Measurements from ENCODE around the gene SLC30A9.

SLC30A9 gene

DNA sequence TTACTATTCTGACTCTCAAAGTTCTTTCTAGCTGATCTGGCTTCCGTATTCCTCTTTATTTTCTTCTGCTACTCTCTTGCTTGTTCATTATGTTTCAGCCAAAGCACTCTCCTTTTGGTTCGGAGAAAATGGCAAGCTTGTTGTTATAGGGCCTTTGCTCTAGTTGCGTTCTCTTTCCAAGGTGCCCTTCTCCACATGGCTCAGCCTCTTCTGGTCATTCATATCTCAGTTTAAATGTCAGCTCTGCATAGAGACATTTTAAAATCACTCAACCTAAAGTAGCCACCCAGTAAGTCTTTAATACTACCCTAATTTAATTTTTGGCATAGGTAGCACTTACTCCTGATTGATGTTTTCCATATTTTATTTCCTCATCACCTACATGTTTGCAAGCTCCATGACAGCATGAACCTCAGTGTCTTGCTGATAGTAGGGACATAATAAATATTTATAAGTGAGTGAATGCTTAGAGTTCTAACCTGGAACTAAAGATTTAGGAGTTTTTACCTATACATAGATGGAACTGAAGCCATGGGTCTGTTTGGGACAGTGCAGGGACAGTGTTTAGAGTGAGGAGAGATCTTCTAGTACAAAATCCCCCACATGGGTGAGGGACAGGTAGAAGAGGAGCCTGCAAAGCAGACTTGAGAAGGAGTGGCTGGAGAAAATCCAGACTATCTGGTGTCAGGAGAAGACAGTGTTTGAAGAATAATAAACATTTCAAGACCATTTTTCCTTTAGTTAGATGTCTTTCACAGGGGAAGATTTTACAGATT is 17.9 kb downstream of the SLC30A9 start:
- no peak for DNase-seq

GRCh38 chr4:42015438-42015837 is 25.1 kb downstream of the SLC30A9 start:
- no peak for DNase-seq

DNA sequence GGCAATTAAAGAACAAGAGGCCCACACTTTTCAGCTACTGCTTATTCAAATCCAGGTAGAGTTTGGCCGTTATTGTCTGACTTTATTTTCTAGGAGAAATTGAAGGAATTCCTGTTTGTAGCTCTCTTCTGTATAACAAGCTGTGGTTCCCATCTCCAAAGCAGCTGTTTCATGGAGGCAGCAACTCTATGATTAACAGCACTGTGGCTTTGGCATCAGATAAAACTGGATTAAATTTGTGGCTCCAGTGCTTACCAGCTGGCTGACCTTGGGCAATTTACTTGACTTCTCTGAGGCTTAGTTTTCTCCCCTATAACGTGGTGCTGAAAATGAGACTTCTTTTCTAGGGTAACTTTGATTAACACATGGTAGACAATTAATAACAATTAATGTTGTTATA is 28.1 kb downstream of the SLC30A9 start:
- DNase-seq, result peak; percentile 20

GRCh38 chr4:42048394-42048793 is 58.1 kb downstream of the SLC30A9 start:
- no peak for DNase-seq

DNA sequence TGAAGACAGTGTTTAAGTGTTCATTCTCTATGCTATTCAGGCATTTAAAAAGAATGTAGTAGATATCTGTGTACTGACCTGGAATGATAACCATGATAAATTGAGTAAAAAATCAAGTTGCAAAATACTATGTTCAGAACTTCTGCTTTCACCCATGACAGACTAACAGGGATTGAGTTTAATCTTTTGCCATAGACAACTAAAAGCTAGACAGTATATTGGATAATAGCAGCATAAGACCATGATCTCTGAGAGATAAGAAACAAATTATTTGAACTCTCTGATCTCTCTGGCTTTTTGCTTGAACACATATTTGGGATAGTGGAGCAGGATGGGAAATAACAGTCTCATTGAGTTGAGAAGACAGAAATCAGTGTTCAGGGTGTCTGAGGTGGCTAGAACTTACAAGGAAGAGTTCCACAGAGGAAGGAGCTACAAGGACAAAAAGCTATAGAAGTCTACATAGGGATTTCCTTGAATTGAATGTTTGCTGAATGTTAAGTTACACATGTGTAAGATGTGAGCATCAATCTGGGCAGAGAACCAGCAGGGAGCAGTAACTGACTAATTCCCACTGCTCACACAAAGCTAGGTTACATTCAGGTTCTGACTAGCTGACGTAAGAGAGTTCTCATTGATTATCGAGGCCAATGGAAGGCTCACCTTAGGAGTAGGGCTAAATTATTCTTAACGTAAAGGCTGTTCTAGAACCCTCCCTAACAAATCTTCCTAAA is 60.4 kb downstream of the SLC30A9 start:
- DNase-seq, result no peak

- no peak for DNase-seq
Measured at GRCh38 chr4:42066402-42066801, 76.1 kb downstream of the SLC30A9 start.

DNA sequence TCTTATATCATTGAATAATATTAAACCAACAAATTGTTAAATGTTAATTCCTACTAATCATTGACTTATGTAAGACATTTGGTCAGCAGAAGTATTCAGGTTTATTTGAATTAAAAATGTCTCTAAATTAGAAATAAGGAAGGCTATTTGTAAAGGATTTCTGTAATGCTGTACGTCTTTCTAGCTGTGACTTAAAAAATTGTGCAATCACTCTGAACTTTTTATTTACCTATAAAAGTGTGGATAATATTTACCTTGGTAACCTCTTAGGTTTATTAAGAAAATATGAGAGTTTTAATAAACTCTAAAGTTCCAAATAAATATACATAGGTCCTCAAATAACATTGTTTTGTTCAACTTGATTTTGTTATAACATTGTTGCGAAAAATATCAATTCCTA is 76.9 kb downstream of the SLC30A9 start:
- no peak for DNase-seq

- DNase-seq, result no peak
Measured at GRCh38 chr4:42070463-42070862, 80.1 kb downstream of the SLC30A9 start.

DNA sequence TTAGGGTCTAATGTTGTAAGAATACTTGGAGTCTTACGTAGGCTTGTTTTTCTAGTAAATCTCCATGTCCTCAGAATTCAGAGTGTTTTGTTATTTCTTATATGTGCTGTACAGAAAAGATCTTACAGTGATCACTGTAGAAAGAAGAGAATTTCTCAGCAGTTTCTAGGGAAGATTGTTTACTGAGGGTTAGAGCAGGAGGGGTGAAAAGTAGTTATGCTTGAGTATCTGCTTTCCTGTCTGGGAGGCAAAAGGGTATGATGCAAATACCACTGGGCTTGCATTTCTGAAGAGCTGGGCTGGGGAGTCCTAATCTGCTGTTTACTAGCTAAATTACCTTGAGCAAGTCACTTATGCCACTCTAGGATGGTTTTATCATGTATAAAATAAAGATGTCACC is 84.0 kb downstream of the SLC30A9 start:
- no peak for DNase-seq

- no peak for DNase-seq
Measured at GRCh38 chr4:42078184-42078801, 88.0 kb downstream of the SLC30A9 start.

DNA sequence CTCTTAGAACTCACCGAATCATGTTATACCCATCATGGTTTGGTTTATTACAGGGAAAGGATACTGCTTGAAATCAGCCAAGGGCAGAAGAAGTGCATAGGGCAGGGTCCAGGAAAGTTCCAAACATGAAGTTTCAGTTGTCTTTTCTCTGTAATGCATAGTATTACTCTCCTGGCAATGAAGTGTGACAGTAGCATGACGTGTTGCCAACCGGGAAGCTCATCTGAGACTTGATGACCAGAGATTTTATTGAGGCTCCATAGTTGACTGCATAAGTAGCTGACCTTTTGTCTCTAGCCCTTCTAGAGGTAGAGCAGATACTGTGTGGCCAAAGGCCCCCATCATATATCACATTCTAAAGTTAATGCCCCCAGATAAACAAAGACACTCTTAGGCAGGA is 90.0 kb downstream of the SLC30A9 start:
- no peak for DNase-seq

- DNase-seq, result no peak
Measured at GRCh38 chr4:42083816-42084215, 93.5 kb downstream of the SLC30A9 start.

GRCh38 chr4:42088386-42088785 is 98.1 kb downstream of the SLC30A9 start:
- DNase-seq, result no peak

- no peak for DNase-seq
Measured at GRCh38 chr4:42101446-42101975, 111.2 kb downstream of the SLC30A9 start.

GRCh38 chr4:42104521-42104920 is 114.2 kb downstream of the SLC30A9 start:
- DNase-seq, result no peak

- no peak for DNase-seq
Measured at GRCh38 chr4:42112846-42113245, 122.5 kb downstream of the SLC30A9 start.

GRCh38 chr4:42119886-42120285 is 129.6 kb downstream of the SLC30A9 start:
- DNase-seq, result no peak

DNA sequence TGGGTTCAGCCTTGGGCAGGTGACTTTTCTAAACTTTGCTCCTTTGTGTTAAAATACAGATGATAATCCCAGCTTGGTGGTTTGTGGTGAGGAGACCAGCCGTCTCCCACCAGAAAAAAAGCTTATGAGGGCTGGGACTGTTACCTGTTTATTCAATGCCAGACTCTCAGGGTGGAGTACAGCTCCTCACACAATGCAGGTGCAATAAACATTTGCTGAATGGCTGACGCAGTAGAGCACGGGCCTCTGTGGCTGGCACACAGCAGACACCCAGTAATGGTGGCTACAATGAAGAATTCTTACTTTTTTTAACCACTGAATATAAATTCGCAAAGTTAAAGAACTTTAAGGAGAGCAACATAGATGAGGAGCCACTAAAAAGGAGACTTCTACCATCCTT is 131.9 kb downstream of the SLC30A9 start:
- no peak for DNase-seq

GRCh38 chr4:42123071-42123644 is 132.8 kb downstream of the SLC30A9 start:
- no peak for DNase-seq

DNA sequence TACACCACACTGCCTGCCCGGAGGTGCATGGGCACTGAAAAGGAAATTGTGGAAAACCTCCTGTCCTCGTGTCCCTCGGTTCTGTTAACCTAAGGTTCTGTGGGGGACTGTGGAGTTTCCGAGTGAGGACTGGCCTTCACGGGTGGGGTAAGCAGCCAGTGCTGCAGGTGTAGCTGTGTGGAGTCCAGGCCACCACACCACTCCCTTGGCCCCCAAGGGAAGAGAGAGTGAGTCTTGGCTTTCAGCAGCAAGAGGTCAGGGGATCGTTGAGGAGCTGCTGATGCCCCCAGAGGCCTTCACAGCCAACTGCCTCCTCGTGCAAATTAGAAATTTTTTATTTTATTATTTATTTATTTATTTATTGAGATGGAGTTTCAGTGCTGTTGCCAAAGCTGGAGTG is 141.8 kb downstream of the SLC30A9 start:
- no peak for DNase-seq

DNA sequence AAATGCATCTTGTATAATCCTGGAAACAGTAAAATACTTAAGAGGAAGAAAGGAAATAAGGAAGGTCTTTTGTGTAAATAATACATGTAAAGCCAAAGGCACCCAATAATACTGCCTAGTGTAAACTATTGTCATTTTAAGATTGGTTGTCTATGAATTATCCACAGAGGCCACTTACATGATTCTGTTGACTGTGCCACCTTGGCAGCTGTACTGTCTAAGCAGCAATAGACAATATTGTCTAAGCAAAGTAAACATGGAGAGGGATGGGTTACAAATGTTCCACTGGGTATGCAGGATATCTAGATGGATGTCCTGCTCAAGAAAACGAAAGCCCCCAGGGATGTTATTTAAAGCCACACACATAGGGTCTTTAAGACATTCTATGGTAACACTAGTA is 142.7 kb downstream of the SLC30A9 start:
- DNase-seq, result no peak

GRCh38 chr4:42136371-42136770 is 146.0 kb downstream of the SLC30A9 start:
- DNase-seq, result no peak
